ENCODE measurements around the gene RBM14.
"Not testable (repeated sequence)": the region's sequence is repeated elsewhere in the genome, so short reads cannot be mapped to it uniquely, and the experiment has no call there.

Gene RBM14

GRCh38 chr11:66616379-66617154 is at the start of gene RBM14:
Gene RBM14 (plus strand): TSS chr11:66616630. CDS start chr11:66616721, 91 bp downstream.
- peak; percentile 92 to 97 for DNase-seq (ENCODE audit: low read depth in 2 of 2, low spot score in 1 of 2)

- no peak for DNase-seq (ENCODE audit: low read depth in 2 of 2, low spot score in 1 of 2)
These were observed 48.7 kb upstream of the RBM14 start for GRCh38 chr11:66567787-66568123.

DNA sequence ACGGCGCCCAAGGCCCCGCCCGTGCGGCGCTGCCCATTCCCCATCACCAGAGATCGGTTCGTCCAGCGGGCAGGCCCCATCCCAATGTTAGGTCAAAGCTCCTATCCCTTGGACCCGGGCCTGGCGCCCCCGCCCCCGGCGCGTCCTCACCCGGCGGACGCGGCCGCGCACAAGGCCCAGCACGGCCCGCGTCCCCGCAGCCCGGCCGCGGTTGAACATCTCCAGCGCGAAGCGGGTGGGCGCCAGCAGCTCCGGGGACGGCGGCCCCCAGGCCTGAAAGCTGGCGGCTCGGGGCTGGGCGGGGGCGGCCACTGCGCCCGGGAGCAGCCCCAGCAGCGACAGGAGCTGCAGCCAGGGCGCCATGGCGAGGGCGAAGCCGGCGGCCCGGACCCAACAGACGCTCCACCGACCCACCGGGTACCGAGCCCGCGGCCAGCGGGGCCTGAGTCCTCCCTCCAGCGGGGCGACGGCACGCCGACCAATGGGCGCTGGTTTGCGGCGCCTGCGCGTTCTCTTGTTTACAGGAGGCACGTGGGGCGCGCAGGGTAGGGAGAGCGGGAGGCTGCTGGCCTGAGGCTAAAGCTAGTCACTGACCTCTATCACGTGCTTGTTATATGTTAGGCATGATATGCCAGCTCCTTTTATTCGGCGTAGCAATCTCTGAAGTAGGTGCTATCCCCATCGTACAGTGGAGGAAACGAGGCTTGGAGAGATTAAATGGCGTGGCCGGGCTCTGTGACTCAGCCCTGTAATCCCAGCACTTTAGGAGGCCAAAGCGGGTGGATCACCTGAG is 48.1 kb upstream of the RBM14 start, which contains the start of gene CTSF:
Gene CTSF, minus strand, starts transcription at position 483 of the 793 bp plus-strand sequence. Its CDS starts 120 bp downstream, at position 363.
- DNase-seq (ENCODE audit: low read depth in 2 of 2, low spot score in 1 of 2) = peak; percentile 41 to 50

DNA sequence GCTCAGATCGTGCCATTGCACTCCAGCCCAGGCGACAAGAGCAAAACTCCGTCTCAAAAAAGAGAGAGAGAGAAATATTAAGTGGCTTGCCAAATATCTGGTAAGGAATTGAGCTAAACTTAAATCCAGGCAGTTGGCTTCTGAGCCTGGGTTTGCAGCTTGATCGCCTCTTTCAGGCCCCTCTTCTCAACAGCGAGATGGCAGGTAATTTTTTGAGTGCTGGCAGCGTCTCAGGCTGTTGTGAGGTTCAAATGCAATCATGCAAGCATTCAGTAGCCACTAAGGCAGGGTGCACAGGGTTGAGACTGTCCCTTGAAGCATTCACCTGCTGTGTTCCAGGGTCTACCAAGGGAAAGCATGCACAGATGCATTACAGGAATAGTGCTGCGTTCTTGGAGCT is 47.4 kb upstream of the RBM14 start:
- DNase-seq (ENCODE audit: low read depth in 2 of 2, low spot score in 1 of 2) = no peak

DNA sequence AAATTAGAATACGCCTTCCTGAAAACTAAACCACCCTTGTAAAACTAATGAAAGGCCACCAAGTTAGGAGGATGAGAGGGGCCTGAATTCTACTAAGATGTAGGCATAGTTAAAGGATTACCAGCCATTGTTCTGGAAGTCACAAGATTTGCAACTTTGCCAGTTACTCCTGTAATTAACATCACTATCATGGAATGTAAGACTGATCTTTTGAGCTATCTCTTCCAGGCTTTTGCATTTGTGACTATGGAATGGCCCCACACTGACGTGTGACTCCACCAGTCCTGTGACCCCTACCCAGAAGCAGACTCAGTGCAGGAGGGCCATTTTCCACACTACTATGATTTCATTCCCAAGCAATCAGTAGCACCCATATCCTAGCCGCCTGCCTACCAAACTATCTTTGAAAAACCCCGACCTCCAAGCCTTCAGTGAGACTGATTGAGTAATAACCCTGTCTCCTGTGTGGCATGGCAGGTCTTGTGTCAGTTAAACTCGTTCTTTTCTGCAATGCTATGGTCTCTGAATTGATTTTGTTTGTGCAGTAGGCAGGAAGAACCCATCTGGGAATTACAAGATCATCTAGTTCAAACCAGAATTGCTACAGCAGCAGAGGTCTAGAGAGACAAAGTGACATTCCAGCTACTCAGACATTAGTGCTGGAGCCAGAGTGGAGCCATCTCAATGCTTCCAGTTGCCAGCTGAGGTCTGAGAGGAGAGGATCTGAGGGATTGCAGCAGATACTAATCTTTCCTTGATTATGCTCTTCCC is 46.2 kb upstream of the RBM14 start:
- no peak for DNase-seq (ENCODE audit: low read depth in 2 of 2, low spot score in 1 of 2)

GRCh38 chr11:66570850-66571180 is 45.6 kb upstream of the RBM14 start:
- DNase-seq (ENCODE audit: low read depth in 2 of 2, low spot score in 1 of 2) = no peak

DNA sequence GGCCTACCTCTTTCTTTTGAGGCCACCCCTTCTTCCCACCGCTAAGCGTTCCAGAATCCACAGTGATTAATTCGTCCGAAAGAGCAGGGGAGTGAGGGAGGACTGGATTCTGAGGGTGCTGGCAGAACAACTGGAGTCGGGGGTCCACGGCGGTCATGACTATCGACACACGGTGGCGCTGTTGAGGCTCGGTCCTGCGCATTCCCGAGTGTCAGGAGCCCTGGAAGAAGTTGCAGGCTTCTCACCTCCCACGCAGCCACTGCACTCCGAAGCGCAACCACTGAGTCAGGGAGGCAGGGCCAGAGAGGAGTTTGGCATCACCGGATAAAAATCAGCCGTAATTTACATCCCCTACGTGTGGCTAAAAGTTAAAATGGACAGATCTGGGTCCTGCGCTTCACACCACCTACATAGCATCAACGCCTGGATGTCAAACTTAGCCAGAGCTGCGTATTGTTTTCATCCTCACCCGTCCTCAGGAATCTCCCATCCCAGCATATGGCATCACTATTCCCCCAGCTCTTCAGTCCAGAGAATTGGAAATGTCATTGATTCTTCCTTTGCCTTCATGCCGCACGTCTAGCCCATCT is 37.3 kb upstream of the RBM14 start:
- DNase-seq (ENCODE audit: low read depth in 2 of 2, low spot score in 1 of 2) = peak; percentile 53 to 68

DNA sequence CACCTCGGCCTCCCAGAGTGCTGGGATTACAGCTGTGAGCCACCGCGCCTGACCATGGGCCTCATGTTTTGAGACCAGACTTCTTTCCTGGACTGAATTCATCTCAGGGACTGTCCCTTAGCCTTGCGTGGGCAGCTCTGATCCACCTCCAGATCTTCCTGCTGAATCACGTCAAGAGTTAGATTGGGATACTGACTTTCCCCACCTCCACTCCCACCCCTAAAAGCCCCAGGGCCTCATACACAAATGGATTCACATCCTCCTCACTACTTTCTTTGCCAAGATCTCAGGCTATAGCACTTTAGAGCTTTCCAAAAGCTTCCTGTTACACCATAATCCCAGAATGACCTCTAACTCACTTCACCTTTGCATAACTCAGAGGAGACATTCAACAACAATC is 35.6 kb upstream of the RBM14 start:
- no peak for DNase-seq (ENCODE audit: low read depth in 2 of 2, low spot score in 1 of 2)

DNA sequence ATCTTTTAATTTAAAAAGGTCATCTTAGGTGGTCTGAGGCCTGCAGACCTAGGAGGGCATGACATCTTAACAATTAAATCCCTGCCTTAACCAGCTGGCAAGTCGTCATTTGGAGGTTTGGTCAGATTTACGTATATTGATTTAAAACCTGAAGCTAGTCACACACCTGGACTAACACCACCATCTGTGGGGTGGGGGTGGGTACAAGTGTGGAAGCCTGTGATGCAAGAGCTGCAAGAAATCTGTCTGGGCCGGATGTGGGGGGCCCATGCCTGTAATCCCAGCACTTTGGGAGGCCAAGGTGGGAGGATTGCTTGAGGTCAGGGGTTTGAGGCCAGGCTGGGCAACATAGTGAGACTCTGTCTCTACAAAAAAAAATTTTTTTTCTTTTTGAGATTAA is 35.2 kb upstream of the RBM14 start:
- no peak for DNase-seq (ENCODE audit: low read depth in 2 of 2, low spot score in 1 of 2)

GRCh38 chr11:66582565-66583147 is 33.8 kb upstream of the RBM14 start:
- not testable (repeated sequence) for DNase-seq (ENCODE audit: low read depth in 2 of 2, low spot score in 1 of 2)

GRCh38 chr11:66585447-66585846 is 31.0 kb upstream of the RBM14 start:
- not testable (repeated sequence) for DNase-seq (ENCODE audit: low read depth in 2 of 2, low spot score in 1 of 2)

GRCh38 chr11:66586136-66586535 is 30.3 kb upstream of the RBM14 start:
- no peak for DNase-seq (ENCODE audit: low read depth in 2 of 2, low spot score in 1 of 2)

GRCh38 chr11:66589315-66589714 is 27.1 kb upstream of the RBM14 start:
- not testable (repeated sequence) for DNase-seq (ENCODE audit: low read depth in 2 of 2, low spot score in 1 of 2)

DNA sequence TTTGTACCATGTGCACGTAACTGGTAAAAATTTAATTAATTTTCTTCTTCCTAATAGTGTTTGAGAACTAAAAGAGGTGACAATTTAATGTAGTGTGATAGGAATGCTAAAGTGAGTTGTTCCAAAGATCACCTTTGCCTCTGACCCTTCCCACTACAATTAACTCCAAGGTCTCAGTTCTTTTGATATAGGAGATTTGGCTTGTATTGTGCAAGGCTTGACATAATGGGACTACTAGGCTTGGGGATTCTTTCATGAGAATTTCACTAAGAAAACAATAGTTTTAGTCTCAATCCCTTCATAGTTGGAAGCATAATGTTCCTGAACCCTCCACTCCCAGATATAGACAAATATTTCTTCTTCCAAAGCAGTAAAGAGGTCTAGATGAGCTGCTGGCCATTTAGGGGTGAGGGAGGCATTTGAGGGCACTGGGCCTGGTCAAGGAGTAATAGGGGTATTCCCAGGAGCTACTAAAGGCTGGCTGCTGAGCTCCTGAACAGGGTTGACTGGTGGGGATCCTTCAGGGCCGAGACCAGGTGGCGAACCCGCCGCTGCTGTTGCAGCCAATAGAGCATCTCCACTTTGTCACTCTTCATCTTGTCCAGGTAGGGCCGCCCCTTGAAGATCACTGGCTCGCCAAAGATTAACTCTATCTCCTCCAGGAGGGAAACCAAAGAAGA is 26.3 kb upstream of the RBM14 start:
- DNase-seq (ENCODE audit: low read depth in 2 of 2, low spot score in 1 of 2) = no peak

- DNase-seq (ENCODE audit: low read depth in 2 of 2, low spot score in 1 of 2) = no peak
These were observed 25.3 kb upstream of the RBM14 start for GRCh38 chr11:66591175-66591574.

GRCh38 chr11:66592457-66593302 is 23.8 kb upstream of the RBM14 start, which contains the start of the genes CCDC87 and CCS:
Gene CCDC87 (minus strand): TSS chr11:66593063. CDS start chr11:66593015, 48 bp downstream.
Gene CCS (plus strand): TSS chr11:66593185. CDS start chr11:66593262, 77 bp downstream.
- peak; percentile 98 to 99 for DNase-seq (ENCODE audit: low read depth in 2 of 2, low spot score in 1 of 2)

DNA sequence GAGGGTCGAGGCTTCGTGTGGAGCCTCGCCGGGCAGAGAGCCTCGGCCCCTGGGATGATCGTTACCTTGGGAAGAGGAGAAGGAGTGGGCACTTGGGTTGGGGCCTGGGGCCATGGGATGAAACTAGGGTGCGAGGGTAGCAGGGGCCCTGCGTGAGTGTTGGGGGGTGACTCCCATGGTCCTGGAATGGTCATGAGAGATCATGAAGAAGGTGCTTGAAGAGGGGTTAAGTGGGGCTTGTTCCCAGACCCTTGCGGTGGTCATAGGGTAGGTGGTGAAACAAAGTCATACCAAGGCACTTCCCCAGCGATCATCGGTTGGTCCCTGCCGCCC is 23.2 kb upstream of the RBM14 start:
- DNase-seq (ENCODE audit: low read depth in 2 of 2, low spot score in 1 of 2) = no peak

DNA sequence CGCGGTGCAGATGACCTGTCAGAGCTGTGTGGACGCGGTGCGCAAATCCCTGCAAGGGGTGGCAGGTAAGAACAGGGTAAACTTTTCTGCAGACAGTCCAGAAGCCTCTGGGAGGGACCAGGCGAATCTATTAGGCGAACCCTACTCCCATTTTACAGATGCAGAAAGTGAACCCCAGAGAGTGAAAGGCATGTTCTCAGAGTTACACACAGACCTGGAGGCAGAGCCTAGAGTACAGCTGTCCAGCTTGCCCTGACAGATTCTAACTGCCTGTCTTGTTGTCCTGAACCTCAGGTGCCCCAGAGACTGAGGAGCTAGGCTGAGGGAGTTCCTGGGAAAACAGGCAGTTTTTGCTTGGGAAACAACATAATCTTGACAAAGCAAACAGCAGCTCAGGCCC is 22.8 kb upstream of the RBM14 start:
- no peak for DNase-seq (ENCODE audit: low read depth in 2 of 2, low spot score in 1 of 2)

DNA sequence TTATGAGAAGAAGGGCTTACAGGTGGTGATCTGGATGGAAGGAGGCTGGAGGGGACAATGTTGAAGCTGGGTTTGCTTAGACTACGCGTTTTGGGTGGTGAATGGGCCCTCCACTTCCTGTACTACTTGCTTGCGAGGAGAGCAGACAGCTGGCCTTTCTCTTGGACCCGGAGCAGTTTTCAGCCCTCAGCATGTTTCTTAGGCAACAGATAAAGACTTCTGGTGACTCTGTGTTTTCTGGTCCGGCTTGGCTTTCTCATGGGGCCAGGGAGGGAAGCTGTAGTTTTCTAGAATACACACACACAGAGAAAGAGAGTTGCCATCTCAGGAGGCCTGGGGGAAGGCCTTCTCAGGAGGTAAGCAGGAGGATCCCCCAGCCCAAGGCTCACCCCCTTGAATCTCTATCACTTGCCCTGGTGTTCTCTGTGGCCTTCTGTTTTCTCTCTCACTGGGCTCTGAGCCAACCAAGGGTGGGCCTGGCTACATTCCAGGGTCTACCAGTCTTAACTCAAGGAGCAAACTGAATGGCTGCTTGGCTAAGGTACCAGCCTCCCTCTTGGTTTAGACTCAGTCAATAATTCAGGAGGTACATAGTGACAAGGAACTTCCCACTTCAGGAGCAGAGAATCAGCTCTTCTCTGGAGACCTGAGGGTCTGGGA is 21.1 kb upstream of the RBM14 start:
- no peak for DNase-seq (ENCODE audit: low read depth in 2 of 2, low spot score in 1 of 2)
